HG03159 (cell line): ENCODE data around the gene CYP2A7.
"Not testable (repeated sequence)": the region's sequence is repeated elsewhere in the genome, so short reads cannot be mapped to it uniquely, and the experiment has no call there.

Source experiments
- ATAC-seq: cut with Tn5 transposase; IDR thresholded peaks from one replicate; pipeline ENCODE4 v1.9.1; 2021; ENCODE audit warnings: mild to moderate bottlenecking, moderate library complexity; ENCODE audit not compliant: unreplicated experiment

The CYP2A7 gene, protein sequence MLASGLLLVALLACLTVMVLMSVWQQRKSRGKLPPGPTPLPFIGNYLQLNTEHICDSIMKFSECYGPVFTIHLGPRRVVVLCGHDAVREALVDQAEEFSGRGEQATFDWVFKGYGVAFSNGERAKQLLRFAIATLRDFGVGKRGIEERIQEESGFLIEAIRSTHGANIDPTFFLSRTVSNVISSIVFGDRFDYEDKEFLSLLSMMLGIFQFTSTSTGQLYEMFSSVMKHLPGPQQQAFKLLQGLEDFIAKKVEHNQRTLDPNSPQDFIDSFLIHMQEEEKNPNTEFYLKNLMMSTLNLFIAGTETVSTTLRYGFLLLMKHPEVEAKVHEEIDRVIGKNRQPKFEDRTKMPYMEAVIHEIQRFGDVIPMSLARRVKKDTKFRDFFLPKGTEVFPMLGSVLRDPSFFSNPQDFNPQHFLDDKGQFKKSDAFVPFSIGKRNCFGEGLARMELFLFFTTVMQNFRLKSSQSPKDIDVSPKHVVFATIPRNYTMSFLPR

DNA sequence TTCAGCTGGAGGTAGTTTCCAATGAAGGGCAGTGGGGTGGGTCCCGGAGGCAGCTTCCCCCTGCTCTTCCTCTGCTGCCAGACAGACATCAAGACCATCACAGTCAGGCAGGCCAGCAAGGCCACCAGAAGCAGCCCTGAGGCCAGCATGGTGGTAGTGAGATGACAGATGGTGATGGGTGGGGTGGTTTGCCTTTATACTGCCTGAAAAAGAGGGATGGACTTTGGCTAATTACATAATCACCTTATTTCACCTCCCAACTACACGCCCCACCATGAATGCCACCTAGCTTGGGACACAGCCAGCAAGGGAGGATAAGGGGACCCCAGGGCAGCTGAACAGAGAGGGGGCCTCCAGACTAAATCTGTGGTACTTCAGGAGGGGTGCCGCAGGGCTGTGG is at the start of gene CYP2A7:
CYP2A7 (minus strand) TSS at position 170 of the 400 bp plus-strand sequence; CDS start at position 149, 21 bp downstream.
- ATAC-seq: not testable (repeated sequence)

DNA sequence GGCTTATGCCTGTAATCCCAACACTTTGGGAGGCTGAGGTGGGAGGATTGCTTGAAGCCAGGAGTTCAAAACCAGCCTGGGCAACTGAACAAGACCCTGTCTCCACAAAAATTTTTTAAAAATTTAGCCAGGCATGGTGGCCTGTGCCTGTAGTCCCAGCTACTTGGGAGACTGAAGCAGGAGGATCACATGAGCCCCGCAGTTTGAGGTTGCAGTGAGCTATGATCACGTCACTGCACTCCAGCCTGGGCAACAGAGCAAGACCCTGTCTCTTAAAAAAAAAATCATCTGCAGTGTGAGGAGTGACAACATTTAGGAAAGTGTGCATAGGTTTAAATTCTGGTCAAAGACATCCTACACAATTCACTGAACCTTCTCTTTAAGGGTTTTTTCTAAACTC is 48.8 kb upstream of the CYP2A7 start:
- not testable (repeated sequence) for ATAC-seq

DNA sequence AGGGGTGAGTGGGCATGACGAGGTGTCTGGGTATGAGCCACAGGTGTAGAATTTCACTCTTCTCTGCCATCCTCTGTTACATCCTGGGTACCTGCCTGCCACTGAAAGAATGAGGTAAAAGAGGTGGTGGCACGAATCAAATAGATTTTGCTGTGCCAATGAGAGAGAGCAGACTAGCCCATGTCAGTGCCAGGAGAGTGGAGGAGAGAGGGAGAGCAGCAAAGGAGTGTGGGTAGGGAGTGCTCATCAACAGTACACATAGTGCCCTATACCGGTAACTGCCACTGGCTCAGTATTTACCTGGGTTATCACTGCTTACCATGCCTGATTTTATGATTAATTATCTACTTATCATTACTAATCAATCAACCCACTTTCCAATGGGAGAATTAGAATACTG is 47.9 kb upstream of the CYP2A7 start:
- ATAC-seq: not testable (repeated sequence)

DNA sequence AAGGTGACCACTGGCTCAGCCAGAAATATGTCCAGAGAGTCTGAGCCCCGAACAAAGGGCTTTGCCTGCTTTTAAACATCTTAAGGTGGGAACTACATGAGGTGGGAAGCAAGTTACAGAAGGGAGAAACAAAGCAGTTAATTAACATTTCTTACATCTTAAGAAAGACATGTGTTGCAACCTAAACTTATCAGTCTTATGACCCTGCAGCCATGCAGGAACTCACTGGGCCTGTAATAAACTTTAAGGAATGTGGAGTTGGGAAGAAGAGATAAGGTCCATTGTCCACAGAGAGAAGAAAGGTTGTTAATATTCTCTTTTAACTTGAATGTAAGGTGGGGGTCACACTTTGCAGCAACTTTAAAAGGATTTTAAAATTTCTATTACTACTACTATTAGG is 46.8 kb upstream of the CYP2A7 start:
- no peak for ATAC-seq

DNA sequence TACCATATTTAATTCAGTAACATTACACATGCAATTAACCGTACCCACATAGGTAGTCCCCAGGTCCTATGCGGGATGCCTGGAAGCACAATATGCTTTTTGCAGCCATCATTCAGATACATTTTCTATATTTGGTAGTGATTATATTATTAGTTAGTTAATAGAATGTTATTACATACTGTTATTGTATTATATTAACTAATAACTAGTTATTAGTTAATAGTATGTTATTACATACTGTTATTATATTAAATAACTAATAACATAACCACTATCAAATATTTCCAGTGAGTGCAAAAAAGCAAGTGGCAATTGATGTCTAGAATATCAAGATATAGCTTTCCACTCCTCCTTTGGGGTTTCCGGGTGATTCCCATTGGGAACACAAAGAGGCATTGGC is 45.5 kb upstream of the CYP2A7 start:
- ATAC-seq: no peak

DNA sequence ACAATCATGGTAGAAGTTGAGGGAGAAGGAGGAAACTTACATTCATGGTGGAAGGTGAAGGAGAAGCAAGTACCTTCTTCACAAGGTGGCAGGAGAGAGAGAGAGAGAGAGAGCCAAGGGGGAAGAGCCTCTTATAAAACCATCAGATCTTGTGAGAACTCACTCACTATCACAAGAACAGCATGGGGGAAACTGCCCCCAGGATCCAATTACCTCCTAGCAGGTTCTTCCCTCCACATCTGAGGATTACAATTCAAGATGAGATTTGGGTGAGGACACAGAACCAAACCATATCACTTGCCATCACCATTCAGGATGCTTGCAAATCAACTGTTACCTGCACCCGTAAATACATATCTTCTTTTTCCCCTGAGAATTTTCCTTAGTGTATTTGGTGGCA is 44.2 kb upstream of the CYP2A7 start:
- not testable (repeated sequence) for ATAC-seq

DNA sequence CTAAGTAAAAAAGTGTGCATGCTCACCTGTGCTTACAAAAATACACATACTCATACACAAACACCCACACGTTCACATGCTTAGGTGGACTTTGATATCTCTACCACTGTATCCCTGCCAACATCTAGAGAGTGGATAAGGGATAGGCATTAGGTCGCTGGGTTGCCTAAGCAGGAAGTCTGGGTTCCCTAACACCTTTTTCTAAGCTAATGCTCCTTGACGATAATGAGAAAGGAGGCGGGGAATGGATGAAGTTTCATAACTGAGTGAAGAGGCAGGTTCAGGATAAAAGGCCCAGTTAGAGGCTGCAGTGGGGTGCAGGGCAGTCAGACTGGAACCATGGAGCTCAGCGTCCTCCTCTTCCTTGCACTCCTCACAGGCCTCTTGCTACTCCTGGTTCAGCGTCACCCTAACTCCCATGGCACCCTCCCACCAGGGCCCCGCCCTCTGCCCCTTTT is 41.9 kb upstream of the CYP2A7 start:
- ATAC-seq: no peak

DNA sequence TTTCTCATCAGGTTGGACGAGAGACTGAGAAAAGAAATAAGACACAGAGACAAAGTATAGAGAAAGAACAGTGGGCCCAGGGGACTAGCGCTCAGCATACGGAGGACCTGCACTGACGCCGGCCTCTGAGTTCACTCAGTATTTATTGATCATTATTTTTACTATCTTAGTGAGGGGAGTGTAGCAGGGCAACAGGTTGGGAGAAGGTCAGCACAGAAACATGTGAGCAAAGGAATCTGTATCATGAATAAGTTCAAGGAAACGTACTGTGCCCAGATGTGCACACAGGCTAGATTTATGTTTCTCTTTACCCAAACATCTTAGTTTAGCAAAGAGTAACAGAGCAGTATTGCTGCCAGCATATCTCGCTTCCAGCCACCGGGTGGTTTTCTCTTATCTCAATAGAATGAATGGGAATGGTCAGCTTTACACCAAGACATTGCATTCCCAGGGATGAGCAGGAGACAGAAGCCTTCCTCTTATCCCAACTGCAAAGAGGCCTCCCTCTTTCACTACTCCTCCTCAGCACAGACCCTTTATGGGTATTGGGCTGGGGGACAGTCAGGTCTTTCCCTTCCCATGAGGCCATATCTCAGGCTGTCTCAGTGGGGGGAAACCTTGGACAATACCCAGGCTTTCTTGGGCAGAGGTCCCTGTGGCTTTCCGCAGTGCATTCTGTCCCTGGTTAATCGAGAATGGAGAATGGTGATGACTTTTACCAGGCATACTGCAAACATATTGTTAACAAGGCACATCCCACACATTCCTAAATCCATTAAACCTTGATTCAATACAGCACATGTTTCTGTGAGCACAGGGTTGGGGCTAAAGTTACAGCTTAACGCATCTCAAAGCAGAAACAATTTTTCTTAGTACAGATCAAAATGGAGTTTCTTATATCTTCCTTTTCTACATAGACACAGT is 40.5 kb upstream of the CYP2A7 start:
- not testable (repeated sequence) for ATAC-seq

DNA sequence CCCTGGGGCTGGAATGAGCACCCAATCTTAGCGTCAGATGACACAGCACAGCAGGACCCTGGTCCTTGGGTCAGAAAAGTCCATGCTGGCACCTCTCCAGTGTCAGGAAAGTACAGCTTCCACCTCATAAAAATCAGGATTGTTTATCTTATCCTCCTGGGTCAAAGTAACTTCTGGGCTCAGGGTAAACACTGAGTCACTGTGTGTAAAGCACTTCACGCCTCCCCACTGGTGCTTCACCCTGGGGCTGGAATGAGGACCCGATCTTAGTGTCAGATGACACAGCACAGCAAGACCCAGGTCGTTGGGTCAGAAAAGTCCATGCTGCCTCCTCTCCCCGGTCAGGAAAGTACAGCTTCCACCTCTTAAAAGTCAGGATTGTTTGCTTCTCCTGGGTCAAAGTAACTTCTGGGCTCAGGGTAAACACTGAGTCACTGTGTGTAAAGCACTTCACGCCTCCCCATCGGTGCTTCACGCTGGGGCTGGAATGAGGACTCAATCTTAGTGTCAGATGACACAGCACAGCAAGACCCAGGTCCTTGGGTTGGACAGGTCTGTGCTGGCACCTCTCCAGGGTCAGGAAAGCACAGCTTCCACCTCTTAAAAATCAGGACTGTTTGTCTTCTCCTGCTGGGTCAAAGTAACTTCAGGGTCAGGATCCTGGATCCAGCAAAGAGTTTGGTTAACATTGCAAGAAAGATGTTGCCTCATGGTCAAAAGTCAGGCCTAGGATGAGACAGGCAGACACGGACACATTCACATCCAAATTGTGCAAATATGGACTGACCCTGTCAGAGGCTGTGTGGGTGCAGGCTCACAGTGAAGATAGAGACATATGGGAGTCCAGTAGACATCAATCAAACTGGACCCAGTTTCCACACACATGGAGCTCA is 39.2 kb upstream of the CYP2A7 start:
- ATAC-seq: no peak

DNA sequence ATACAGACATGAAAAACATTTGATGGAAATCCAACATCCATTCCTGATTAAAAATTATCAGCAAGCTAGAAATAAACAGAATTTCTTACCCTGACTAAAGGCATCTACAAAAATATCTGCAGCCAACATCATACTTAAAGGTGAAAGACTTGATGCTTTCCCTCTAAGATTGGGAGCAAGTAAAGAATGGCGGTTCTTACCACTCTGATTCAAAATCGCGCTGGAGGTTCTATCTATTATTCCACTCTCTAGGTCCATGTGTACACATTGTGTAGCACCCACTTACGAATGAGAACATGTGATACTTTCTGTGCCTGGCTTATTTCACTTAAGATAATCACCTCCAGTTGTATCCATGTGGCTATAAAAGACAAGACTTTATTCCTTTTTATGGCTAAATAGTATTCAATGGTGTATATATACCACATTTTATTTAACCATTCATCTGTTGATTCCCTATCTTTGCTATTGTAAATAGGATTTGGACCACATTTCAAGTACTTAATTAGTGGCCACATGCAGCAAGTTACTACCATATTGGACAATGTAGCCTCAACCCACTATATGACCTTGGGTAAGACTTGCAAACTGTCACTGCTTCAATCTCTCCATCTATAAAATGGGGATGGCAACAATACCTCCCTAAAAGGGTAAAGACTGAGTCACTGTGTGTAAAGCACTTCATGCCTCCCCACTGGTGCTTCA is 38.4 kb upstream of the CYP2A7 start:
- no peak for ATAC-seq

DNA sequence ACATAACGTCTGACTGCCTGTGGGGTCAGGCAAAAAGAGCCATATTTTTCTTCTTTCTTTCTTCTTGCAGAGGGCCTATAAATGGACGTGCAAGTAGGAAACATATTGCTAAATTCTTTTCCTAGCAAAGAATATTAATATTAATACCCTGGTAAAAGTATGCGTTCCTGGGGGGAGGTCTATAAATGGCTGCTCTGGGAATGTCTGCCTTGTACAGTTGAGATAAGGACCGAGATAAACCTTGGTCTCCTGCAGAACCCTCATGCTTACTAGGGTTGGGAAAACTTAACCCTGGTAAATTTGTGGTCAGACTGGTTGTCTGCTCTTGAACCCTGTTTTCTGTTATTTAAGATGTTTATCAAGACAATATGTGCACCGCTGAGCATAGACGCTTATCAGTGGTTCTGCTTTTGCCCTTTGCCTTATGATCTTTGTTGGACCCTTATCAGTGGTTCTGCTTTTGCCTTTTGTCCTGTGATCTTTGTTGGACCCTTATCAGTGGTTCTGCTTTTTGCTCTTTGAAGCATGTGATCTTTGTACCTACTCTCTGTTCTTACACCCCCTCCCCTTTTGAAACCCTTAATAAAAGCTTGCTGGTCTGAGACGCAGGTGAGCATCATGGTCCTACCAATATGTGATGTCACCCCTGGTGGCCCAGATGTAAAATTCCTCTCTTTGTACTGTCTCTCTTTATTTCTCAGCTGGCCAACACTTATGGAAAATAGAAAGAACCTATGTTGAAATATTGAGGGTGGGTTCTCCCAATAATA is 37.7 kb upstream of the CYP2A7 start:
- ATAC-seq: not testable (repeated sequence)

DNA sequence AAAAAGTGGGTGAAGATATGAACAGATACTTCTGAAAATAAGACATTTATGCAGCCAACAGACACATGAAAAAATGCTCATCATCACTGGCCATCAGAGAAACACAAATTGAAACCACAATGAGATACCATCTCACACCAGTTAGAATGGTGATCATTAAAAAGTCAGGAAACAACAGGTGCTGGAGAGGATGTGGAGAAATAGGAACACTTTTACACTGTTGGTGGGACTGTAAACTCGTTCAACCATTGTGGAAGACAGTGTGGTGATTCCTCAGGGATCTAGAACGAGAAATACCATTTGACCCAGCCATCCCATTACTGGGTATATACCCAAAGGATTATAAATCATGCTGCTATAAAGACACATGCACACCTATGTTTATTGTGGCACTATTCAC is 36.3 kb upstream of the CYP2A7 start:
- ATAC-seq: not testable (repeated sequence)

DNA sequence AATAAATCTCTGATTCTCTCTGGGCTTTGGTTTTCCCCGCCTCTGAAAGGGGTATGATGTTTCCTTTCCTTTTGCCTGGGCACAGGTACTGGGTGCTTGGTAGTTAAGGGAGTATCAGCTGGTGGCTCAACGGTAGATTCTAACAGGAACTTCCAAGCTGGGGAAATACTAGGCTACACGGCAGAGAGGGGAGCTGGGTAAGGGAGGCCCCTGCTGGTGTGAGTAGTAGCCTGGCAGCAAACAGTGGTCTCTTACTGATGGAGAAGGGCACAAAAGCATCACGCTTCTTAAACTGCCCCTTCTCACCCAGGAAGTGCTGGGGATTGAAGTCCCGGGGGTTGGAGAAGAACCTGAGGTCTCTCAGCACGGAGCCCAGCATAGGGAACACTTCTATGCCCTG is 26.9 kb upstream of the CYP2A7 start:
- no peak for ATAC-seq

DNA sequence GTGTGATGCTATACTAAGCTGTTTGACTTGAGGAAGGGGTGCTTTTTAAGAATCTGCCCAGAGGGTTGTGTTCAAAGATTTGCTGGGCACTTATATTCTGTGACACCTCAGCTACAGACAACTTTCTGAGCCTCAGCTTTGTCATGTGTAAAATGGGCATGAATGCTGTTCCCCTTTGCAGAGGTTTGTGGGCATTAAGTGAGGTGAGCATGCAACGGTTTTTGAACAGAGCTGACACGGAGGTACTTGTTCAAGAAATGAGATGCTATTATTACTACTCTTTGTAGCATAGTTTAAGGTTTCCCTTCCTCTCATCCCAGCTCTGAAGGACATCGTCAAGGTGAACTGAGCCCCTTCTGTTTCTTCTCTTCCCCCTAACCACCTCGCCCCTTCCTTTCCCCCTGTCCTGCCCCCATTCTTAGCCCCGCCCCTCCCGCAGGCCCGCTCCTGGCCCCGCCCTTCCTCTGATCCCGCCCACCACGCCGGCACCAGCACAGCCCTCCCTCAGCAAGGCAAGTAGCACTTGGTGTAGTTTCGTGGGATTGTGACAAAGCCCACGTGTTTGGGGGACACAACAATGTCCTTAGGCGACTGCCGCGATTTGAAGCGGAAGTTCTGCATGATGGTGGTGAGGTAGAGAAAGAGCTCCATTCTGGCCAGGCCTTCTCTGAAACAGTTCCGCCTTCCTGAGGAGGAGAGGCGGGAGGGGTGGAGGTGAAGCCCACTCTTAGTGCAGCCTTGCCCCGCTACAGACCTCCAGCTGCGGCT is 26.1 kb upstream of the CYP2A7 start:
- ATAC-seq: no peak

DNA sequence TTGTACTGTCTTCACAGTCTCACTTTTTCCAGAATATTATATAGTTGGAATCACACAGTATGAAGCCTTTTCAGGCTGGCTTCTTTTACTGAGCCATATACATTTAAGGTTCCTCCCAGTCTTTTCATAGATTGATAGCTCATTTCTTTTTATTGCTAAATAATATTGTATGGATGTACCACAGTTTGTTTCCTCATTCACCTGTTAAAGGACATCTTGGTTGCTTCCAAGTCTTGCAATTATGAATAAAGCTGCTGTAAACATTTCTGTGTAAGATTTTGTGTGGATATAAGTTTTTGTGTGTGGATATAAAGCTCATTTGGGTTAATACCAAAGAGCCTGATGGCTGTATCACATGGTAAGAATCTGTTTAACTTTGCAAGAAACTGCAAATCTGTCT is 24.5 kb upstream of the CYP2A7 start:
- no peak for ATAC-seq

DNA sequence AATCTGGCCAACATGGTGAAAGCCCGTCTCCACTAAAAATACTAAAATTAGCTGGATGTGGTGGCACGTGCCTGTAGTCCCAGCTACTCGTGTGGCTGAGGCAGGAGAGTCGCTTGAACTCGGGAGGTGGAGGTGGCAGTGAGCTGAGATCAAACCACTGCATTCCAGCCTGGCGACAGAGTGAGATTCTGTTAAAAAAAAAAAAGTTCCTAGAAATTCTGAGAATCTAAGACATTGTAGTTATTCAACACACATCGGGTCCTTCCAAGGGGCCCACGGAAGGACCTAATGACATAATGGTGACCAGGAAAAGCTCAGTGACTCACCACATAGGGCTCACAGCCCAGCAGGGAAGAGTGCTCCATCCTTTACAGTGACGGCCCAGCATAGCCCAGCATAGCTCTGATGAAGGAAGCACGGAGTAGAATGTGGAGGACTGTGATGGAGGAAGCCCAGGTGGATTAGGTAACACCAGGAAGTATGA is 22.7 kb upstream of the CYP2A7 start:
- not testable (repeated sequence) for ATAC-seq

DNA sequence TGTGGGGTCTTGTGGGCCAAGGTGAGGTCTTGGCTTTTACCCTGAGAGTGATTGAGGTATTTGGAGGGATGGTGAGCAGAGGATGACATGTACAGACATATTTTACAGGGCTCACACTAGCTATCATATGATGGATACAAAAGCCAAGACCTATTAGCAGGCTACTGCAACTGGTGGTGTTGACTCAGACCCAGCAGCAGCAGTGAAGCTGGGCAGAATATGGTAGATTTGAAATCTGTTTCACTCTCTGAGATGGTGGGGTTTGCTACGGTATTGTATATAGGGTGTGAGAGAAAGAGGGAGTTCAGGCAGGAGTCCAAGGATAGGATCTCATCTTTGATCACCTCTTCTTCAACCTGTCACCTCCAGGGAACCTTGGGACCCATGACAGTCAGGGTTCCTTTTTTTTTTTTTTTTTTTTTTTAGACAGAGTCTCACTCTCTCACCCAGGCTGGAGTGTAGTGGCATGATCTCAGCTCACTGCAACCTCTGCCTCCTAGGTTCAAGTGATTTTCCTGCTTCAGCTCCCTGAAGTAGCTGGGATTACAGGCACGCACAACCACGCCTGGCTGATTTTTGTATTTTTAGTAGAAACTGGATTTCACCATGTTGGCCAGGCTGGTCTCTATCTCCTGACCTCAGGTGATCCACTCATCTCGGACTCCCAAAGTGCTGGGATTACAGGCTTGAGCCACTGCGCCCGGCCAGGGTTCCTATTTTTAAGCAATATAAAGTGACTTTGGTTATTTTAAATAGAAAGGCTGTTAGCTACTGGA is 20.1 kb upstream of the CYP2A7 start:
- ATAC-seq: not testable (repeated sequence)
